Lung microvascular endothelial cell (primary cell): ENCODE measurements around the gene GDAP1L1. TPM values are rescaled to one million over a fixed set of nuclear protein-coding genes. Genes with fewer than 3 reads are reported as not detected.
A peak's percentile ranks its signal among the peaks of the same experiment; 100 is the strongest.
"Not testable (repeated sequence)": the region's sequence is repeated elsewhere in the genome, so short reads cannot be mapped to it uniquely, and the experiment has no call there.

Source experiments
- DNase-seq, 2 donors: peaks; one replicate each; pipeline versions ENCODE4 v3.0.0 to v3.0.0-alpha.2; 2010; ENCODE audit warnings: low read depth in 2 of 2
- total RNA-seq: library from RNA; depleted of rRNA; stranded (reverse); fragments of >200 nt; gene quantifications from 2 replicates; pipeline ENCODE4 v1.2.1, GENCODE V29; 2014

The GDAP1L1 gene
- total RNA-seq, 1 donor from 2014 or later = not detected

- DNase-seq = no peak
Measured at GRCh38 chr20:44302026-44302669, 55.0 kb downstream of the GDAP1L1 start.

GRCh38 chr20:44302736-44303135 lies 55.6 kb downstream of the GDAP1L1 start:
- DNase-seq = no peak

- DNase-seq = no peak
Measured at GRCh38 chr20:44304383-44304782, 57.3 kb downstream of the GDAP1L1 start.

- no peak for DNase-seq
Measured at GRCh38 chr20:44306927-44307326, 59.8 kb downstream of the GDAP1L1 start.

- peak in 1 of 2 donors; percentile 21 for DNase-seq
Measured at GRCh38 chr20:44309763-44310663, 62.9 kb downstream of the GDAP1L1 start.

- DNase-seq = peak; percentile 98 to 99
Measured at GRCh38 chr20:44310664-44311639, 63.8 kb downstream of the GDAP1L1 start, which contains the start of gene FITM2. Gene FITM2 (minus strand): TSS chr20:44311202. CDS start chr20:44311148, 54 bp downstream.

GRCh38 chr20:44314870-44315269 lies 67.8 kb downstream of the GDAP1L1 start:
- no peak for DNase-seq

- no peak for DNase-seq
Measured at GRCh38 chr20:44319839-44320422, 72.8 kb downstream of the GDAP1L1 start.

- no peak for DNase-seq
Measured at GRCh38 chr20:44324343-44324742, 77.2 kb downstream of the GDAP1L1 start.

- no peak for DNase-seq
Measured at GRCh38 chr20:44326391-44327159, 79.5 kb downstream of the GDAP1L1 start.

GRCh38 chr20:44327748-44328147 lies 80.6 kb downstream of the GDAP1L1 start:
- DNase-seq = not testable (repeated sequence)

GRCh38 chr20:44328428-44328827 lies 81.3 kb downstream of the GDAP1L1 start:
- no peak for DNase-seq

Other genes with a start within 250 kb of the GDAP1L1 start
- under 0.01 TPM in 1 of 2 replicates, not detected in the other for gene JPH2, start 60.1 kb upstream of the GDAP1L1 start, total RNA-seq
- gene OSER1, start 36.5 kb upstream of the GDAP1L1 start, total RNA-seq = 30.7 and 38.5 TPM in 2 replicates
- gene FITM2, start 63.9 kb downstream of the GDAP1L1 start, total RNA-seq = 4.1 and 7.3 TPM in 2 replicates
- not detected in 2 replicates for gene R3HDML, start 89.7 kb downstream of the GDAP1L1 start, total RNA-seq
- not detected in 2 replicates for gene HNF4A, start 108.4 kb downstream of the GDAP1L1 start, total RNA-seq
- 2.6 and 2.8 TPM in 2 replicates for gene TTPAL, start 228.6 kb downstream of the GDAP1L1 start, total RNA-seq